ENCODE data around the gene NPAS2.

NPAS2 gene

GRCh38 chr2:100819370-100820272 lies at the start of gene NPAS2:
Gene NPAS2 (plus strand): TSS chr2:100820139. CDS start chr2:100904755, 84,616 bp downstream.
- peak in 1 of 2 donors; percentile 10 for DNase-seq

GRCh38 chr2:100771125-100771524 lies 48.8 kb upstream of the NPAS2 start:
- no peak for DNase-seq

- DNase-seq = no peak
Observed at GRCh38 chr2:100773538-100773937, 46.4 kb upstream of the NPAS2 start.

GRCh38 chr2:100776445-100776844 lies 43.5 kb upstream of the NPAS2 start:
- DNase-seq = no peak

GRCh38 chr2:100778637-100779450 lies 41.1 kb upstream of the NPAS2 start:
- DNase-seq = no peak

- no peak for DNase-seq
Observed at GRCh38 chr2:100779908-100780202, 40.1 kb upstream of the NPAS2 start.

GRCh38 chr2:100780203-100781008 lies 39.5 kb upstream of the NPAS2 start:
- DNase-seq = no peak

- no peak for DNase-seq
Observed at GRCh38 chr2:100781009-100781325, 39.0 kb upstream of the NPAS2 start.

GRCh38 chr2:100781523-100782379 lies 38.2 kb upstream of the NPAS2 start:
- DNase-seq = no peak

- DNase-seq = no peak
Observed at GRCh38 chr2:100782380-100782878, 37.5 kb upstream of the NPAS2 start.

GRCh38 chr2:100783987-100784386 lies 36.0 kb upstream of the NPAS2 start:
- DNase-seq = no peak

GRCh38 chr2:100784681-100785080 lies 35.3 kb upstream of the NPAS2 start:
- DNase-seq = no peak

GRCh38 chr2:100785626-100786296 lies 34.2 kb upstream of the NPAS2 start:
- no peak for DNase-seq

GRCh38 chr2:100786297-100786658 lies 33.7 kb upstream of the NPAS2 start:
- no peak for DNase-seq

- no peak for DNase-seq
Observed at GRCh38 chr2:100786985-100787384, 33.0 kb upstream of the NPAS2 start.

- no peak for DNase-seq
Observed at GRCh38 chr2:100789361-100789760, 30.6 kb upstream of the NPAS2 start.

- no peak for DNase-seq
Observed at GRCh38 chr2:100791294-100791935, 28.5 kb upstream of the NPAS2 start.

- no peak for DNase-seq
Observed at GRCh38 chr2:100791936-100792308, 28.0 kb upstream of the NPAS2 start.

GRCh38 chr2:100793220-100793619 lies 26.7 kb upstream of the NPAS2 start:
- DNase-seq = no peak

GRCh38 chr2:100793982-100794381 lies 26.0 kb upstream of the NPAS2 start:
- no peak for DNase-seq

GRCh38 chr2:100796499-100797100 lies 23.3 kb upstream of the NPAS2 start:
- DNase-seq = no peak

Measured in CD4-positive, alpha-beta T cell treated with Interferon alpha-2 for 1 hour (primary cell).